ENCODE measurements around the gene ZNF853.

DNA sequence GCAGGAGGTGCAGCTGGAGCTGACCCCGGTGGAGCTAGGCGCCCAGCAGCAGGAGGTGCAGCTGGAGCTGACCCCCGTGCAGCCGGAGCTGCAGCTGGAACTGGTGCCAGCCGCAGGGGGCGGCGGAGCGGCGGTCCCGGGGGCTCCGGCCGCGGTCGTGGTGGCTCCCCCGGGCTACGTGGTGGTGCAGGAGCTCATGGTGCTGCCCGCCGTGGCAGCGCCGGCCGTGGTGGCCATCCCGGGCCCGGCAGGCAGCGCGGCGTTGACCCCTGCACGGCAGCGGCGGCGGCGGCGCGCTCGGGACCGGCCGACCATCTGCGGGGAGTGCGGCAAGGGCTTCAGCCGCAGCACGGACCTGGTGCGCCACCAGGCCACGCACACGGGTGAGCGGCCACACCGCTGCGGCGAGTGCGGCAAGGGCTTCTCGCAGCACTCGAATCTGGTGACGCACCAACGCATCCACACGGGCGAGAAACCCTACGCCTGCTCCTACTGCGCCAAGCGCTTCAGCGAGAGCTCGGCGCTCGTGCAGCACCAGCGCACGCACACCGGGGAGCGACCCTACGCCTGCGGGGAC is 6.8 kb downstream of the ZNF853 start:
- TF ChIP-seq, protein P1, sequence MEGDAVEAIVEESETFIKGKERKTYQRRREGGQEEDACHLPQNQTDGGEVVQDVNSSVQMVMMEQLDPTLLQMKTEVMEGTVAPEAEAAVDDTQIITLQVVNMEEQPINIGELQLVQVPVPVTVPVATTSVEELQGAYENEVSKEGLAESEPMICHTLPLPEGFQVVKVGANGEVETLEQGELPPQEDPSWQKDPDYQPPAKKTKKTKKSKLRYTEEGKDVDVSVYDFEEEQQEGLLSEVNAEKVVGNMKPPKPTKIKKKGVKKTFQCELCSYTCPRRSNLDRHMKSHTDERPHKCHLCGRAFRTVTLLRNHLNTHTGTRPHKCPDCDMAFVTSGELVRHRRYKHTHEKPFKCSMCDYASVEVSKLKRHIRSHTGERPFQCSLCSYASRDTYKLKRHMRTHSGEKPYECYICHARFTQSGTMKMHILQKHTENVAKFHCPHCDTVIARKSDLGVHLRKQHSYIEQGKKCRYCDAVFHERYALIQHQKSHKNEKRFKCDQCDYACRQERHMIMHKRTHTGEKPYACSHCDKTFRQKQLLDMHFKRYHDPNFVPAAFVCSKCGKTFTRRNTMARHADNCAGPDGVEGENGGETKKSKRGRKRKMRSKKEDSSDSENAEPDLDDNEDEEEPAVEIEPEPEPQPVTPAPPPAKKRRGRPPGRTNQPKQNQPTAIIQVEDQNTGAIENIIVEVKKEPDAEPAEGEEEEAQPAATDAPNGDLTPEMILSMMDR (conservative IDR thresholded peaks at IDR 0.05; ENCODE audit: low read depth, low read length), result no peak
- TF ChIP-seq EZH2phosphoT487 (IDR thresholded peaks at IDR 0.05; ENCODE audit: borderline replicate concordance, low read length), result no peak
